ENCODE results near the gene ST8SIA4.

Gene ST8SIA4

DNA sequence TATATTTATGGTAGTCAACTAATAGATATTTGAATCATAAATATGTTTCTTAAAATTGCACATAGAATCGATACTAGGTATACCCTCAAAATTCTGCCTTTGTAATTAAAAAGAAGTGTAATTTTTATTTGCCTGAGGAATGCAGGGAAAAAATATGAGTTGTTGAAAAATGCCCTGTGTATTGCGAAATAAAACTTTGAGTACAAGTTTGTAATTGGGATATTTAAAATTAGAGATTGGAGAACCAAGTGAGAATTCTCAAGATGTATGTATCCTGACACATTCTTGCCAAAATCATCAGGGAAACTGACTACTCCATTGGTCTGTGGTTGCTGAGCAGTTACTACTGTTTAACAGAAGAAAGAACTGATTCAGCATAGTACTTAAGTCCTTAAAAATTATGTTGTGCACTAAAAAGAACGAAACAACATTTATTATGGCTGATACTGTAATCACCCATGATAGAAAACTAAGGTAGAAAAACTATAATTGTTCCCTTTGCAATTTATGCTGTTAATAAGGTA lies 36.0 kb downstream of the ST8SIA4 start:
- Histone ChIP-seq H3K27ac (ENCODE audit: low read depth, low read length) (no peak overlapping the region), H3K4me2 (ENCODE audit: low read length) (no peak overlapping the region), H3K79me2 (ENCODE audit: control insufficient read depth, low read length) (no peaks in the 10 kb centered on the region), H3K36me3 (ENCODE audit: control insufficient read depth, low read length) (peaks cover 10% of the 10 kb centered on the region), H4K20me1 (ENCODE audit: control insufficient read depth, insufficient read depth, low read depth, low read length) (no peaks in the 10 kb centered on the region), H3K4me1 (ENCODE audit: control insufficient read depth, low read length) (no peaks in the 10 kb centered on the region), H3K9me2 (replicated peaks; ENCODE audit: control insufficient read depth, low read length) (no peaks in the 10 kb centered on the region), H3K27me3 (ENCODE audit: control insufficient read depth, low read length) (no peaks in the 10 kb centered on the region), H3K9me3 (ENCODE audit: control insufficient read depth, insufficient read depth, low read length) (no peaks in the 10 kb centered on the region), H3K4me3 (ENCODE audit: low read length) (no peak overlapping the region), H3F3A (ENCODE audit: control insufficient read depth, insufficient read depth) (no peaks in the 10 kb centered on the region)
- TF ChIP-seq EZH2phosphoT487 (IDR thresholded peaks at IDR 0.05; ENCODE audit: borderline replicate concordance, low read length), result no peak
- TF ChIP-seq, protein P1, sequence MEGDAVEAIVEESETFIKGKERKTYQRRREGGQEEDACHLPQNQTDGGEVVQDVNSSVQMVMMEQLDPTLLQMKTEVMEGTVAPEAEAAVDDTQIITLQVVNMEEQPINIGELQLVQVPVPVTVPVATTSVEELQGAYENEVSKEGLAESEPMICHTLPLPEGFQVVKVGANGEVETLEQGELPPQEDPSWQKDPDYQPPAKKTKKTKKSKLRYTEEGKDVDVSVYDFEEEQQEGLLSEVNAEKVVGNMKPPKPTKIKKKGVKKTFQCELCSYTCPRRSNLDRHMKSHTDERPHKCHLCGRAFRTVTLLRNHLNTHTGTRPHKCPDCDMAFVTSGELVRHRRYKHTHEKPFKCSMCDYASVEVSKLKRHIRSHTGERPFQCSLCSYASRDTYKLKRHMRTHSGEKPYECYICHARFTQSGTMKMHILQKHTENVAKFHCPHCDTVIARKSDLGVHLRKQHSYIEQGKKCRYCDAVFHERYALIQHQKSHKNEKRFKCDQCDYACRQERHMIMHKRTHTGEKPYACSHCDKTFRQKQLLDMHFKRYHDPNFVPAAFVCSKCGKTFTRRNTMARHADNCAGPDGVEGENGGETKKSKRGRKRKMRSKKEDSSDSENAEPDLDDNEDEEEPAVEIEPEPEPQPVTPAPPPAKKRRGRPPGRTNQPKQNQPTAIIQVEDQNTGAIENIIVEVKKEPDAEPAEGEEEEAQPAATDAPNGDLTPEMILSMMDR (IDR thresholded peaks at IDR 0.05; ENCODE audit: low read depth, low read length, poor library complexity, severe bottlenecking), result no peak

DNA sequence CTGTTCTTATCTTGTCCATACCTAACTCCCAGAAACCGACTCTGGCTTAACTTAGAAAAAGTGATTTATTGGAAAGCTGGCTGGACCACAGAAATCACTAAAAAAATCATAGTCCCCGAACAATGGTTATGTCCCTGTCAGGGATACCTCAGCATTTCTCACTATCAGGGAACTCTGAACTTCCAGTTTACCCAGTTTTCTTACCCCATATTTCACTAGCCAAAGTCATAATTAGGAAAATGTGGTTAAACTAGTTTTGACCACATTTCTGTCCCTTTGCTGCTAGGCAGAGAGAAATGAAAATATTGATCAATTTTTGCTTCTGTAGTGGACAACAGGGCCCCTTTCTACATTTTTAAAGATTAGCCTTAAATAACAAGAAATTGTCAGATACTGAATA lies 38.2 kb downstream of the ST8SIA4 start:
- H3K27me3 ChIP-seq (ENCODE audit: control insufficient read depth, low read length), result no peaks in the 10 kb centered on the region
- no peak overlapping the region for H3K4me3 ChIP-seq (ENCODE audit: low read length)
- H3K4me2 ChIP-seq (ENCODE audit: low read length), result no peak overlapping the region
- no peak overlapping the region for H3K27ac ChIP-seq (ENCODE audit: low read depth, low read length)
- H3K4me1 ChIP-seq (ENCODE audit: control insufficient read depth, low read length), result peaks cover 15% of the 10 kb centered on the region
- H3K9me3 ChIP-seq (ENCODE audit: control insufficient read depth, insufficient read depth, low read length), result no peaks in the 10 kb centered on the region
- peaks cover 7% of the 10 kb centered on the region for H3K36me3 ChIP-seq (ENCODE audit: control insufficient read depth, low read length)
- TF ChIP-seq, protein P1 (IDR thresholded peaks at IDR 0.05; ENCODE audit: low read depth, low read length, poor library complexity, severe bottlenecking), result no peak
- TF ChIP-seq EZH2phosphoT487 (IDR thresholded peaks at IDR 0.05; ENCODE audit: borderline replicate concordance, low read length), result no peak
- H3K9me2 ChIP-seq (replicated peaks; ENCODE audit: control insufficient read depth, low read length), result no peaks in the 10 kb centered on the region
- no peaks in the 10 kb centered on the region for H4K20me1 ChIP-seq (ENCODE audit: control insufficient read depth, insufficient read depth, low read depth, low read length)
- no peaks in the 10 kb centered on the region for H3F3A ChIP-seq (ENCODE audit: control insufficient read depth, insufficient read depth)
- no peaks in the 10 kb centered on the region for H3K79me2 ChIP-seq (ENCODE audit: control insufficient read depth, low read length)

DNA sequence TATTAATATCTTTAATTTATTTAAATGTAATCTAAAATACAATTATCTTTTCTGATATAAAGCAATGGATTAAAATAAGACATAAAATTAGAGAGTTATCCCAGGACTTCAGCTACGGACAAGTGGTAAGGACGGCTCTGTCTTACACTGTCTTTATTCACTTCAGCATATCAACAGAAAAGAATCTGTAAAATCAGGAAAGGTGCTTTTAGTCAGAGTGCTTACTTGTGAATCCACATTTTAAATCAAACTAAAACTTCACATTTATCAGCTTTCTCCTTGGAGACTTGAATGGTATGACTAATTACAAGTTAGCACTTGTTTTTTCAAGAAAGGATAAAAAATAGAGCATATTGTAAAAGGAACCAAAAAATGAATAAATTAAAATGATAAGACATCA lies 39.3 kb downstream of the ST8SIA4 start:
- H3K9me3 ChIP-seq (ENCODE audit: control insufficient read depth, insufficient read depth, low read length), result no peaks in the 10 kb centered on the region
- no peak for TF ChIP-seq EZH2phosphoT487 (IDR thresholded peaks at IDR 0.05; ENCODE audit: borderline replicate concordance, low read length)
- TF ChIP-seq, protein P1 (IDR thresholded peaks at IDR 0.05; ENCODE audit: low read depth, low read length, poor library complexity, severe bottlenecking), result no peak
- H3K4me1 ChIP-seq (ENCODE audit: control insufficient read depth, low read length), result peaks cover 24% of the 10 kb centered on the region
- no peaks in the 10 kb centered on the region for H4K20me1 ChIP-seq (ENCODE audit: control insufficient read depth, insufficient read depth, low read depth, low read length)
- H3K4me2 ChIP-seq (ENCODE audit: low read length), result no peak overlapping the region
- no peaks in the 10 kb centered on the region for H3F3A ChIP-seq (ENCODE audit: control insufficient read depth, insufficient read depth)
- H3K4me3 ChIP-seq (ENCODE audit: low read length), result no peak overlapping the region
- no peak overlapping the region for H3K27ac ChIP-seq (ENCODE audit: low read depth, low read length)
- no peaks in the 10 kb centered on the region for H3K9me2 ChIP-seq (replicated peaks; ENCODE audit: control insufficient read depth, low read length)
- H3K27me3 ChIP-seq (ENCODE audit: control insufficient read depth, low read length), result no peaks in the 10 kb centered on the region
- H3K36me3 ChIP-seq (ENCODE audit: control insufficient read depth, low read length), result peaks cover 7% of the 10 kb centered on the region
- H3K79me2 ChIP-seq (ENCODE audit: control insufficient read depth, low read length), result no peaks in the 10 kb centered on the region

Measured in DOHH2 (cell line).